ENCODE measurements around the gene PRRX2.

PRRX2 gene

GRCh38 chr9:129641750-129642585, 23.5 kb upstream of the PRRX2 start, which contains the start of gene ASB6:
Gene ASB6, minus strand, starts transcription at chr9:129642151. Its CDS starts 152 bp downstream, at chr9:129641999.
- Mint-ChIP-seq H3K4me3 (peak within 1 kb of the TSS; percentile 88), H3K36me3 (ENCODE audit: low read depth) (peaks cover 11% of the 10 kb centered on the region), H3K27me3 (ENCODE audit: low read depth) (no peaks in the 10 kb centered on the region), H3K27ac (peak within 1 kb of the TSS; percentile 89), H3K4me1 (ENCODE audit: low read depth) (peaks cover 8% of the 10 kb centered on the region), H3K9me3 (no peaks in the 10 kb centered on the region)

DNA sequence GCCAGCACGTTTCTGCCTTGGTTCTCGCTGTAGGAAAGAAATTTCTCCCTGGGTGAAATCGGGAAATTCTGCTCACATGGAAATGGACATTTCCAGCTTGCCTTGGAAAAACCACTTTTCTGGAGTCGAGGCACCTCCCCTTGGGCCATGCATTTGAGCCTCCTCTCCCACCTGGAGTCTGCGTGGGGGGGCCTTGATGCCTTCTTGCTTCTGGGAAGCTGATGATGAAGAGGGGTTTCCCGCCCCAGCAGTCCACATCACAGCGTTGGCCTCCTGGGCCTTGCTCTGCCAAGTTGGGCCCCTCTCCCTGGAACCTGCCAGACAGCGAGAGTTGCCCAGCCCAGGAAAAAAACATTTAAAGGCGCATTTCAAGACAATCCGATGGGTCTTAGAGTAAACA, 21.7 kb upstream of the PRRX2 start:
- Mint-ChIP-seq H3K27ac (no peak overlapping the region), H3K36me3 (ENCODE audit: low read depth) (peaks cover 2% of the 10 kb centered on the region), H3K4me3 (no peak overlapping the region)

GRCh38 chr9:129644365-129644764, 21.1 kb upstream of the PRRX2 start:
- peaks cover 1% of the 10 kb centered on the region for H3K36me3 Mint-ChIP-seq (ENCODE audit: low read depth)
- no peak overlapping the region for H3K4me3 Mint-ChIP-seq
- no peak overlapping the region for H3K27ac Mint-ChIP-seq
- H3K27me3 Mint-ChIP-seq (ENCODE audit: low read depth), result no peaks in the 10 kb centered on the region
- no peaks in the 10 kb centered on the region for H3K9me3 Mint-ChIP-seq
- peaks cover 8% of the 10 kb centered on the region for H3K4me1 Mint-ChIP-seq (ENCODE audit: low read depth)

More for the DNA sequence above, 21.7 kb upstream of the PRRX2 start:
- no peaks in the 10 kb centered on the region for H3K27me3 Mint-ChIP-seq (ENCODE audit: low read depth)
- no peaks in the 10 kb centered on the region for H3K9me3 Mint-ChIP-seq
- peaks cover 8% of the 10 kb centered on the region for H3K4me1 Mint-ChIP-seq (ENCODE audit: low read depth)

DNA sequence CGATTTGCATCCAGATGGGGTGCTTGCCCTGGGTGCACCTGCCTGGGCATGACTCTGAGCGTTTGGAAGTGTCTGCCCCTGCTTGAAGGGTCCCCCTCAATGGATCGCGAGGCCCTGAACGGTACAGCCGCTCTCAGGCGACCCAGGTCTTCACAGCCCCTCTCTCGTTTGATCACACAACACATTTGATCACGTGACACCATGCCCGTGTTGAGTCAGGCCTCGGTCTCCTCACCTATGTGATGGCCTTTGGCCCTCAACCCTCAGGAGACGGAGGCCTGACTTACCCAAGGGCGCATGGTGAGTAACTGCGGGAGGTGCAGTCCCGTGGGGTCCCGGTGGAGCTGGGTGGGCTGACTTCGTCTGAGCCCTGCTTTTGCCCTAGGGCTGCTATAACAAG, 20.5 kb upstream of the PRRX2 start:
- no peaks in the 10 kb centered on the region for H3K36me3 Mint-ChIP-seq (ENCODE audit: low read depth)
- no peaks in the 10 kb centered on the region for H3K9me3 Mint-ChIP-seq
- peaks cover 8% of the 10 kb centered on the region for H3K4me1 Mint-ChIP-seq (ENCODE audit: low read depth)
- no peaks in the 10 kb centered on the region for H3K27me3 Mint-ChIP-seq (ENCODE audit: low read depth)
- no peak overlapping the region for H3K27ac Mint-ChIP-seq
- H3K4me3 Mint-ChIP-seq, result no peak overlapping the region

DNA sequence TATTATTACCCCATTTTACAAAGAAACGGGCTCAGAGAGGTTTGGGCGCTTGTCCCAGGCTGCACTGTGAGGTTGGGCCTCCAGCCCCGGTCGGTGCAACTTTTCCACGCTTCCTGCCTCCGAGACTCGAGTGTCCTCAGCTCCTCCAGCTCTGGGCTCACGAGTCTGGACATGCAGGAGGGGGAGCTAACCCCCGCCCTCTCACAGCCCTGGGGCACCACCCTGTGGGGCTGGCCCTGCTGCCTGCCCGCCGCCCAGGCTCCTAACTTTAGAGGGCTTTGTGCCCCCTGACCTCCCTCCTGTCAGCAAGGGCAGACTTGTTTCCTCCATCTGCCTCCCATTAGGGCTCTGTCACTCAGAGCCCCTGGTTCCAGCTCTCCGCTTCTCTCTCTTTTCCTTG, 19.2 kb upstream of the PRRX2 start:
- H3K27ac Mint-ChIP-seq, result no peak overlapping the region
- H3K27me3 Mint-ChIP-seq (ENCODE audit: low read depth), result no peaks in the 10 kb centered on the region
- H3K4me1 Mint-ChIP-seq (ENCODE audit: low read depth), result peaks cover 3% of the 10 kb centered on the region
- no peaks in the 10 kb centered on the region for H3K36me3 Mint-ChIP-seq (ENCODE audit: low read depth)
- no peak overlapping the region for H3K4me3 Mint-ChIP-seq
- H3K9me3 Mint-ChIP-seq, result no peaks in the 10 kb centered on the region

DNA sequence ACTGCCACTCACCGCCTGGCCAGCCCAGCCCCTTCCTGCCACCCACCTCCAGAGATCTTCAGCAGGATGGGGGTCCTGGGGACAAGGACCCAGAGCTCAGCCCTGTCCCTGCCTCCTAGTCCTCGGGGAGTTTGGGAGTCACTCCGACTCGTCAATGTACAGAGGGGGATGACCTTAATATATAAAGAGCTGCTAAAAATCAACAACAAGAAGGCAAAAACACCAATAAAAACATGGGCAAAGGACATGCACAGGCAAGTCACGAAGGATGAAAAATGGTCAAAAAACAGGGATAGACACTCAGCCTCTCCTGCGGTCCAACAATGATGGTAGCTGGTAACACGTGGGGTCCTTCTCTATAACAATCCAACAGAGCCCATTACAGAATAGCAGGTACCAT, 18.8 kb upstream of the PRRX2 start:
- Mint-ChIP-seq H3K27me3 (ENCODE audit: low read depth) (no peaks in the 10 kb centered on the region), H3K4me3 (no peak overlapping the region), H3K27ac (no peak overlapping the region), H3K36me3 (ENCODE audit: low read depth) (no peaks in the 10 kb centered on the region), H3K4me1 (ENCODE audit: low read depth) (peaks cover 2% of the 10 kb centered on the region), H3K9me3 (no peaks in the 10 kb centered on the region)

- H3K36me3 Mint-ChIP-seq (ENCODE audit: low read depth), result no peaks in the 10 kb centered on the region
- H3K4me3 Mint-ChIP-seq, result no peak overlapping the region
- H3K27me3 Mint-ChIP-seq (ENCODE audit: low read depth), result no peaks in the 10 kb centered on the region
- H3K27ac Mint-ChIP-seq, result no peak overlapping the region
- peaks cover 2% of the 10 kb centered on the region for H3K4me1 Mint-ChIP-seq (ENCODE audit: low read depth)
- no peaks in the 10 kb centered on the region for H3K9me3 Mint-ChIP-seq
These were observed 17.8 kb upstream of the PRRX2 start for GRCh38 chr9:129647635-129648034.

- Mint-ChIP-seq H3K4me1 (ENCODE audit: low read depth) (peaks cover 2% of the 10 kb centered on the region), H3K9me3 (no peaks in the 10 kb centered on the region), H3K4me3 (no peak overlapping the region), H3K27me3 (ENCODE audit: low read depth) (no peaks in the 10 kb centered on the region), H3K27ac (no peak overlapping the region), H3K36me3 (ENCODE audit: low read depth) (no peaks in the 10 kb centered on the region)
These were observed 17.2 kb upstream of the PRRX2 start for GRCh38 chr9:129648092-129648763.

DNA sequence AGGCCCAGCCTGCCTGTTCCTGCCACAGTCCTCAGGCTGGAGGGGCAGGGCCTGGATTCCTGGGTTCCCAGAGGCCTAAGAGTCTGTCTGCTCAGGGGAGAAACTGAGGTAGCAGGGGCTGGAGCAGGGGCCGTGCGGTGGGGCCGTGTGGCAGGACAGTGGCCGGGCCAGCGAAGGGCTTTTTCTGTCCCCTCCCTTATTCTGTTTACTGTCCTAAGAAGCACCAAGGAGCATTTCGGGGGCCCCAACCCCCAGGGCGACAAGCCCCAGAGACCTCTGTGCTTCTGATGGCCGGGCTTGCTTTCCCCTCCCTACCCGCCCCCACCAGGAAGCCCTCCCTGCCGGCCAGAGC, 16.7 kb upstream of the PRRX2 start:
- Mint-ChIP-seq H3K27me3 (ENCODE audit: low read depth) (no peaks in the 10 kb centered on the region), H3K27ac (no peak overlapping the region), H3K9me3 (no peaks in the 10 kb centered on the region), H3K4me3 (no peak overlapping the region), H3K36me3 (ENCODE audit: low read depth) (no peaks in the 10 kb centered on the region), H3K4me1 (ENCODE audit: low read depth) (peaks cover 2% of the 10 kb centered on the region)

GRCh38 chr9:129649726-129650679, 15.4 kb upstream of the PRRX2 start:
- H3K27ac Mint-ChIP-seq, result no peak overlapping the region
- H3K9me3 Mint-ChIP-seq, result no peaks in the 10 kb centered on the region
- H3K36me3 Mint-ChIP-seq (ENCODE audit: low read depth), result no peaks in the 10 kb centered on the region
- H3K4me1 Mint-ChIP-seq (ENCODE audit: low read depth), result peaks cover 2% of the 10 kb centered on the region
- H3K4me3 Mint-ChIP-seq, result no peak overlapping the region
- H3K27me3 Mint-ChIP-seq (ENCODE audit: low read depth), result no peaks in the 10 kb centered on the region

GRCh38 chr9:129650680-129651235, 14.7 kb upstream of the PRRX2 start:
- Mint-ChIP-seq H3K9me3 (no peaks in the 10 kb centered on the region), H3K4me1 (ENCODE audit: low read depth) (peaks cover 2% of the 10 kb centered on the region), H3K36me3 (ENCODE audit: low read depth) (no peaks in the 10 kb centered on the region), H3K27ac (no peak overlapping the region), H3K4me3 (no peak overlapping the region), H3K27me3 (ENCODE audit: low read depth) (no peaks in the 10 kb centered on the region)

GRCh38 chr9:129653823-129654553, 11.5 kb upstream of the PRRX2 start:
- Mint-ChIP-seq H3K4me3 (no peak overlapping the region), H3K36me3 (ENCODE audit: low read depth) (no peaks in the 10 kb centered on the region), H3K27ac (no peak overlapping the region), H3K4me1 (ENCODE audit: low read depth) (peaks cover 2% of the 10 kb centered on the region), H3K9me3 (no peaks in the 10 kb centered on the region), H3K27me3 (ENCODE audit: low read depth) (no peaks in the 10 kb centered on the region)

DNA sequence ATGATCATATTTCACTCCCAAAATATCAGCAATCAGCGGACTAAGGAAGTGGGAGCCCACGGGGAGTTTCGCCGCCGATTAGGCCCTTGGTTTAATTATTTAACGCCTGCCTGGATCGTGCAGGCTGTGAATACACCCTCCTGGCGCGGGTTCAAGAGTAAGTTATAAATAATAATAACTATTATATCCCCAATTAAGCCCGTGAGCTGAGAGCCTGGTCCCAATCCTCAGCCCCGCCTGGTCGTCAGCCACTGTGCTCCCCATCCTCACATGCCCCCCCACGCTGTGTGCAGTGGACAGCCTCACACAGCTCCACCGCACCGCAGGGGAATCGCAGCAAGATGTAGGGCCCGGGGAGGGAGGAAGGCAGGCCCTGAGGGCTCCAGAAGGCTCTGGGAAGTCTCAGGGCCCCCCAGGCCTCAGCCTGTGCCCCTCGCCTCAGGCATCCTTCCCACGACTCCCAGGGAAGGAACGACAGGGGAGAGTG, 10.8 kb upstream of the PRRX2 start:
- Mint-ChIP-seq H3K9me3 (no peaks in the 10 kb centered on the region), H3K4me1 (ENCODE audit: low read depth) (peaks cover 2% of the 10 kb centered on the region), H3K27me3 (ENCODE audit: low read depth) (no peaks in the 10 kb centered on the region), H3K27ac (no peak overlapping the region), H3K4me3 (no peak overlapping the region), H3K36me3 (ENCODE audit: low read depth) (no peaks in the 10 kb centered on the region)
